Measurements from ENCODE around the gene OR6C6. TPM values are rescaled to one million over a fixed set of nuclear protein-coding genes. Genes with fewer than 3 reads are reported as not detected.
"Not testable (repeated sequence)": the region's sequence is repeated elsewhere in the genome, so short reads cannot be mapped to it uniquely, and the experiment has no call there.

OR6C6 gene
- total RNA-seq (not detected), polyA plus RNA-seq (not detected)
- long read RNA-seq, donor 1: 0 reads
- long read RNA-seq, donor 2: 0 reads
- long read RNA-seq, donor 3: 0 reads

DNA sequence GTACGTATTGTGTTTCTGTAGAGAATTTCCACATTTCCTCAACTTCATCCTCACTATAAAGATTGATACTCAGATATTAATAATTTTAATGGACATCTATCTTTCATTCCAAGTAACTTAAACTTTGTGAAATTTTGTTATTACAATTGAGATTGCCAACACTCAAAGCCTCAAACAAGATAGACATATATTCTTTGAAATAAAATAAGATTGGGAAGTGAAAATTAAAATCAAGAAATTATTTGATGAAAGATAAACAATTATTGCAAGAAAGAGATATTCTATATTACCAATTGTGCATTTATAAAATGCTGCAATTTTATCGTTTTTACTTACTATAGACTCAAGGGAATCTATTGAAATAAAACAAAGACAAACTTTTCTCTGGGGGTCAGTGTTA lies at the start of gene OR6C6:
TSS of gene OR6C6 (minus strand) at position 101 of the 400 bp plus-strand sequence. CDS start 1,337 bp downstream, outside the sequence.
- no peaks in the 10 kb centered on the region for H3K36me3 ChIP-seq
- H3K27ac ChIP-seq: no peak within 1 kb of the TSS
- H3K4me3 ChIP-seq: no peak within 1 kb of the TSS
- 72 to 81% methylated on average over 2 of the region's 2 CpGs for WGBS, 2 donors
- no peak for DNase-seq
- TF ChIP-seq, protein P1, sequence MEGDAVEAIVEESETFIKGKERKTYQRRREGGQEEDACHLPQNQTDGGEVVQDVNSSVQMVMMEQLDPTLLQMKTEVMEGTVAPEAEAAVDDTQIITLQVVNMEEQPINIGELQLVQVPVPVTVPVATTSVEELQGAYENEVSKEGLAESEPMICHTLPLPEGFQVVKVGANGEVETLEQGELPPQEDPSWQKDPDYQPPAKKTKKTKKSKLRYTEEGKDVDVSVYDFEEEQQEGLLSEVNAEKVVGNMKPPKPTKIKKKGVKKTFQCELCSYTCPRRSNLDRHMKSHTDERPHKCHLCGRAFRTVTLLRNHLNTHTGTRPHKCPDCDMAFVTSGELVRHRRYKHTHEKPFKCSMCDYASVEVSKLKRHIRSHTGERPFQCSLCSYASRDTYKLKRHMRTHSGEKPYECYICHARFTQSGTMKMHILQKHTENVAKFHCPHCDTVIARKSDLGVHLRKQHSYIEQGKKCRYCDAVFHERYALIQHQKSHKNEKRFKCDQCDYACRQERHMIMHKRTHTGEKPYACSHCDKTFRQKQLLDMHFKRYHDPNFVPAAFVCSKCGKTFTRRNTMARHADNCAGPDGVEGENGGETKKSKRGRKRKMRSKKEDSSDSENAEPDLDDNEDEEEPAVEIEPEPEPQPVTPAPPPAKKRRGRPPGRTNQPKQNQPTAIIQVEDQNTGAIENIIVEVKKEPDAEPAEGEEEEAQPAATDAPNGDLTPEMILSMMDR (IDR thresholded peaks at IDR 0.05): no peak
- H3K9me3 ChIP-seq: peaks cover 0 to 5% (median 0%) of the 10 kb centered on the region in 11 donors
- no peak for ATAC-seq
- H3K27me3 ChIP-seq: no peaks in the 10 kb centered on the region
- intact Hi-C loops (cut with DNase I): no loop called here
- no peaks in the 10 kb centered on the region for H3K4me1 ChIP-seq

GRCh38 chr12:55336002-55336401 lies 39.6 kb upstream of the OR6C6 start:
- H3K4me3 ChIP-seq: no peak overlapping the region
- no peak for DNase-seq
- ATAC-seq: no peak
- no peaks in the 10 kb centered on the region for H3K27me3 ChIP-seq
- TF ChIP-seq, protein P1 (IDR thresholded peaks at IDR 0.05): no peak
- H3K36me3 ChIP-seq: no peaks in the 10 kb centered on the region
- H3K4me1 ChIP-seq: no peaks in the 10 kb centered on the region
- H3K9me3 ChIP-seq: peaks cover 0 to 4% (median 0%) of the 10 kb centered on the region in 11 donors
- WGBS, 2 donors: 85 to 86% methylated on average over 10 of the region's 10 CpGs
- intact Hi-C loops (cut with DNase I): no loop called here
- H3K27ac ChIP-seq: no peak overlapping the region

DNA sequence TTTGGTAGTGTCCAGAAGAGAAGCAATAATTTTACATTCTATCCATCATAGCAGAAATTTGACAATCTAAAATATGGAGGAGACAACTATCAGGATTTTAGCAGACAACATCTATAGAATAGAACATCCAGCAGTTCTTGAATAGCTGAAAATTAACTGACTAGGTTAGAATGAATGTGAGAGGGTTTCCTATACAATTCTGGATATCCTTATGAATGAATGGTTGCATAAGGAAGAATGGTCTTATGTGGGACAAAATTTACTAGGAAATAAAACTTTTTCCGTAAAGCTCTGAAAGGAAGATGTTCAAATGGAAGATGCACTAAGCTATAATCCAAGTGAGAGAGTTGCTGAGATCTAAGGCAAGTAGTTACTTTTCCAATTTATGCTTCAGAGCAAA lies 34.1 kb upstream of the OR6C6 start, which contains the start of gene OR6C3:
TSS of gene OR6C3 (plus strand) at position 301 of the 400 bp plus-strand sequence. CDS start 955 bp downstream, outside the sequence.
- WGBS, 2 donors: 94 to 100% methylated on average over 1 of the region's 1 CpG
- intact Hi-C loops (cut with DNase I): no loop called here
- no peaks in the 10 kb centered on the region for H3K4me1 ChIP-seq
- TF ChIP-seq, protein P1 (IDR thresholded peaks at IDR 0.05): no peak
- DNase-seq: no peak
- ATAC-seq: no peak
- no peaks in the 10 kb centered on the region for H3K9me3 ChIP-seq
- no peaks in the 10 kb centered on the region for H3K27me3 ChIP-seq
- H3K4me3 ChIP-seq: no peak within 1 kb of the TSS
- H3K36me3 ChIP-seq: no peaks in the 10 kb centered on the region
- no peak within 1 kb of the TSS for H3K27ac ChIP-seq

- H3K4me1 ChIP-seq; DNase-seq; H3K27ac ChIP-seq; ATAC-seq; H3K4me3 ChIP-seq; H3K36me3 ChIP-seq; H3K27me3 ChIP-seq; intact Hi-C loops (cut with DNase I); H3K9me3 ChIP-seq: not testable (repeated sequence)
- 94 to 96% methylated on average over 6 of the region's 6 CpGs for WGBS, 2 donors
Measured at GRCh38 chr12:55325801-55326200, 29.4 kb upstream of the OR6C6 start.

- no peak overlapping the region for H3K4me3 ChIP-seq
- H3K27ac ChIP-seq: no peak overlapping the region
- no peaks in the 10 kb centered on the region for H3K27me3 ChIP-seq
- DNase-seq (no peak), ATAC-seq (no peak)
- TF ChIP-seq, protein P1 (IDR thresholded peaks at IDR 0.05): no peak
- 77 to 79% methylated on average over 4 of the region's 4 CpGs for WGBS, 2 donors
- intact Hi-C loops (cut with DNase I): no loop called here
- H3K9me3 ChIP-seq: peaks cover 0 to 5% (median 0%) of the 10 kb centered on the region in 11 donors
- no peaks in the 10 kb centered on the region for H3K4me1 ChIP-seq
- H3K36me3 ChIP-seq: no peaks in the 10 kb centered on the region
Measured at GRCh38 chr12:55320201-55320600, 23.8 kb upstream of the OR6C6 start.
